Cardiac fibroblast (primary cell): ENCODE results near the gene PRDM11.

ENCODE experiments used
- DNase-seq, 2 donors: peaks; one replicate each; pipeline versions ENCODE4 v3.0.0 to v3.0.0-alpha.2; 2010; ENCODE audit warnings: low read depth in 2 of 2
- H3K4me3 ChIP-seq, 2 donors: replicated peaks in 1 of 2; 1 replicate in 1 of 2; 2 replicates in 1 of 2; pipeline ENCODE4 v1.5.1; 2011; ENCODE audit warnings: low read depth in 2 of 2, low read length in 2 of 2, mild to moderate bottlenecking in 2 of 2, moderate library complexity in 1 of 2
- CTCF ChIP-seq: IDR thresholded peaks from one replicate; pipeline ENCODE4 v1.5.1; 2011; ENCODE audit warnings: low read depth, mild to moderate bottlenecking, low read length, inconsistent platforms

Gene PRDM11

GRCh38 chr11:45238724-45239123 is 92.3 kb downstream of the PRDM11 start:
- DNase-seq = peak; percentile 69 to 92
- no peak for TF ChIP-seq CTCF
- no peak overlapping the region for H3K4me3 ChIP-seq

GRCh38 chr11:45239733-45240132 is 93.3 kb downstream of the PRDM11 start:
- no peak overlapping the region for H3K4me3 ChIP-seq
- TF ChIP-seq CTCF = no peak
- no peak for DNase-seq

- H3K4me3 ChIP-seq = no peak overlapping the region
- no peak for TF ChIP-seq CTCF
- no peak for DNase-seq
Observed at GRCh38 chr11:45243967-45244366, 97.5 kb downstream of the PRDM11 start.

GRCh38 chr11:45245218-45246045 is 99.0 kb downstream of the PRDM11 start:
- no peak for TF ChIP-seq CTCF
- H3K4me3 ChIP-seq = no peak overlapping the region
- no peak for DNase-seq

GRCh38 chr11:45246241-45246640 is 99.8 kb downstream of the PRDM11 start:
- no peak for DNase-seq
- no peak for TF ChIP-seq CTCF

GRCh38 chr11:45247433-45247832 is 101.0 kb downstream of the PRDM11 start:
- no peak overlapping the region for H3K4me3 ChIP-seq
- TF ChIP-seq CTCF = peak; percentile 23
- peak; percentile 14 to 32 for DNase-seq

More at GRCh38 chr11:45246241-45246640, 99.8 kb downstream of the PRDM11 start:
- H3K4me3 ChIP-seq = no peak overlapping the region
